ENCODE data around the gene TMEM271.
A peak's percentile ranks its signal among the peaks of the same experiment; 100 is the strongest.

TMEM271 gene

DNA sequence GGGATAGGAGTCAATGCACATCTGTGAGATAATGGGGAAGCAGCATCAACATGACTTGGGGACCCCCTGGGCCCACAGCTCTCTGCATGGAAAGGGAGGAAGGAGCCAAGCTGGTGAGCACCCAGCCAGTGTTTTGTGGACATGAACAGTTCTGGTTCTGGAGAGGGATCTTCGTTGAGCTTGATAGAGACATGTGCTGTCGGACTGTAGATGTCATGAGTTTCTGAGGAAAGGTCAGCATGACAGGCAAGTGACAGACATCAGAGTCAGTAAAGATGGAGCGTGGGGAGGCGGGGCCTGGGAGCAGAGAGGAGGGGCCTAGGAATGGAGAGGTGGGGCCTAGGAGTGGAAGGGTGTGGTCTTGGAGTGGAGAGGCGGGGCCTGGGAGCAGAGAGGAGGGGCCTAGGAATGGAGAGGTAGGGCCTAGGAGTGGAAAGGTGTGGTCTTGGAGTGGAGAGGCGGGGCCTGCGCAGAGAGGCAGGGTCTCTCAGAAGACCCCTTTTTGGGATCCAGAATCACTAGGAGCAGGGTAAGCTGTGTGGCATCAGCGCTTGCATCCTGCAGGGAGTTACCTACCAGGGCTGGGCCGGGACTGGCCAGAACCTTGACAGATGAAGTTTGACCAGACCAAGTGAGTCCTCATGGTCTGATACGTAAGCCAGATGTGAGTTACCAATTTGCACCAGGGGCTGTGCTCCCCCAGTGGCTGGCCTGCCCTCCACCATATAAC is 43.3 kb downstream of the TMEM271 start:
- H3K27ac ChIP-seq, result no peak overlapping the region
- ChIA-PET POLR2A (ENCODE audit: low non-redundant PET) (no interaction called here), CTCF (interaction anchor here (1.6 kb wide), 1 partner anchor 9 kb away, joined by 3 read pairs; no protein-coding TSS in a partner anchor)
- DNase-seq (ENCODE audit: low spot score), result peak; percentile 19
- TF ChIP-seq, protein P1, sequence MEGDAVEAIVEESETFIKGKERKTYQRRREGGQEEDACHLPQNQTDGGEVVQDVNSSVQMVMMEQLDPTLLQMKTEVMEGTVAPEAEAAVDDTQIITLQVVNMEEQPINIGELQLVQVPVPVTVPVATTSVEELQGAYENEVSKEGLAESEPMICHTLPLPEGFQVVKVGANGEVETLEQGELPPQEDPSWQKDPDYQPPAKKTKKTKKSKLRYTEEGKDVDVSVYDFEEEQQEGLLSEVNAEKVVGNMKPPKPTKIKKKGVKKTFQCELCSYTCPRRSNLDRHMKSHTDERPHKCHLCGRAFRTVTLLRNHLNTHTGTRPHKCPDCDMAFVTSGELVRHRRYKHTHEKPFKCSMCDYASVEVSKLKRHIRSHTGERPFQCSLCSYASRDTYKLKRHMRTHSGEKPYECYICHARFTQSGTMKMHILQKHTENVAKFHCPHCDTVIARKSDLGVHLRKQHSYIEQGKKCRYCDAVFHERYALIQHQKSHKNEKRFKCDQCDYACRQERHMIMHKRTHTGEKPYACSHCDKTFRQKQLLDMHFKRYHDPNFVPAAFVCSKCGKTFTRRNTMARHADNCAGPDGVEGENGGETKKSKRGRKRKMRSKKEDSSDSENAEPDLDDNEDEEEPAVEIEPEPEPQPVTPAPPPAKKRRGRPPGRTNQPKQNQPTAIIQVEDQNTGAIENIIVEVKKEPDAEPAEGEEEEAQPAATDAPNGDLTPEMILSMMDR (conservative IDR thresholded peaks at IDR 0.05; ENCODE audit: low read depth), result no peak

DNA sequence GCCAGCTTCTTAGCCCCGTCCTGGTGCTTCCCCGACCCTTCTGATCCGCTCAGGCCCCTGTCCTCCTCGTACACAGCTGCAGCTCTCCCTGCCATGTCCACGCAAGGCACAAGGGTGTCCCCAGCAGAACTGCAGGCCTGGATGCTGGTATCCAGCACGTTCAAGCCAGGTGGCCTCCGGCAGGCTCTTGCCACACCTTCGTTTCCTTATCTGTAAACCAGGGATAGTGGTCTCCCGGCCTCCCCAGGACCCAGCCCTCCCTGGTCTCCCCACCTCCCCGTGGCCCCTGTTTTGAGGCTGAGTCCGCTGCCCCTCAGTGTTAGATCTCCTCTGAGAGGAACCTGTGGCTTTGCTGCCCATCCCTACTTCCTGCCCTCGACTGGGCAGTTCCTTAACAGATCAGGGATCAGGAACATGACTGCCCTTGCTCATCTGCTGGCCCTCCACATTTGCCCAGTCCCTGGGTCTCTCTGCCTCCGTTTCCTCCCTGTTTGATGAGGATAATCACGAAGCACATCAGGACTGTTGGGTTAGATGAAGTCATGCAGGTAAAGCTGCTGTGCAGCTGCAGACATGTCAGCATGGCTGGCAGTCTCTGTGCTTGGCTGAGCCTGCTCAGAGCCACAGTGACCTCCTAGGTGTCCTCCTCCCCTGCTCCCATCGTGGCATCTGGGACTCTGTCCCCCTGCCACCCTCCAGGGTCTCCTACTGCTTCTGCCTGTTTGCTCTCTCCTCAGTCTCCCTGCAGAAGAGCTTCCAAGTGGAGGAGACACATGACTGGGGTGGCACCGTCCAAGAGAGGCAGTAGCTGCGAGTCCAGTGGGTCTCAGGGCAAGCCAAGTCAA is 44.2 kb downstream of the TMEM271 start:
- H3K27ac ChIP-seq, result no peak overlapping the region
- TF ChIP-seq, protein P1 (conservative IDR thresholded peaks at IDR 0.05; ENCODE audit: low read depth), result no peak
- no peak for DNase-seq (ENCODE audit: low spot score)
- ChIA-PET CTCF (interaction anchor here (1.6 kb wide), 1 partner anchor 8 kb away, joined by 3 read pairs; no protein-coding TSS in a partner anchor), POLR2A (ENCODE audit: low non-redundant PET) (no interaction called here)

DNA sequence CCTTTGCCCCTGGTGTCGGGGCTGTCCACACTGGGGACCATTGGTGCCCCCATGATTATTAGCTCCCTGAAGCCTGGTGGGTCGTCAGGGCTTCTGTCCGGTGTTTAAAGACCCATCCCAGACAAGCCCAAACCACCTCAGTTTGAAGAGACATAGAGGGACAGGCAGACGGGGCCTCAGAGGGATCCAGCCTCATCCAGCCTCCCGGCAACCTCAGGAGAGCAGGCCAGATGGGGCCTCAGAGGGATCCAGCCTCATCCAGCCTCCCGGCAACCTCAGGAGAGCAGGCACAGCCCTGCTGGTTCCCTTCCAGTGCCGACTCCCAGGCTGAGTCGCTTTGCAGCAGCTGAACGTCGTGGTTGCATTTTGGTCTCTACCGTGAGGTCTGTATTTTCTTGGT is 45.0 kb downstream of the TMEM271 start:
- DNase-seq (ENCODE audit: low spot score), result no peak
- no peak overlapping the region for H3K27ac ChIP-seq
- TF ChIP-seq, protein P1 (conservative IDR thresholded peaks at IDR 0.05; ENCODE audit: low read depth), result no peak
- ChIA-PET POLR2A (ENCODE audit: low non-redundant PET) (no interaction called here), CTCF (no interaction called here)

DNA sequence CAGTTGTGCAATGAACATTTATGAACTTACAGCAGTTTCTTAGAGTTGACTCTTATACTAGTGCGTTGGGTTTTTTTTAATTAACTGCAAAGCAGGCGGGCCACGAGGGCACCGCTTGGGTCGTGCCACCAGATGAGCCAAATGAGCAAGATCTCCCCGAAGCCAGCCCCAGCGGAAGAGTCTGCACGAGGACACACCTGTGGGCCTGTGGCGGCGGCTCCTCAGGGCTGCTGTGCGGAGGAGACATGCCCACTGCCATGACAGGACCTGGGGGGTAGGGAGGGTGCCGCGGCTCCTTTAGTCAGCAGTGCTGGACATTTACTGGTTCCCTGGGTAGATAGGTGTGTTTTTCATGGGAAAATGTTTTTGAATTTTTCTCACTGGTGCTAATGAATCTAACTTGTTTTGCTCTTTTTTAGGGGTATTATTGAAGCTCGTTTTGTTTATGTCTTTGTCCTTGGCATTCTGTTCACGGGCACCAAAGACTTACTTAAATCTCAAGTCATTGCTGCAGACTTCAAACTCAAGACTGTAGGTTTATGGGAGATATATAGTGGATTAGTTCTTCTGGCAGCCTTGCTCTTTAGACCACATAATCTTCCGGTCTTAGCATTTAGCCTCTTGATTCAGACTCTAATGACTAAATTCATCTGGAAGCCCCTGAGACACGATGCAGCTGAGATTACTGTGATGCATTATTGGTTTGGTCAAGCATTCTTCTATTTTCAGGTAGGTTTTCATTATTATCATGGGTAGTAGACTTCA is 45.9 kb downstream of the TMEM271 start:
- no peak overlapping the region for H3K27ac ChIP-seq
- ChIA-PET POLR2A (ENCODE audit: low non-redundant PET) (no interaction called here), CTCF (no interaction called here)
- TF ChIP-seq, protein P1 (conservative IDR thresholded peaks at IDR 0.05; ENCODE audit: low read depth), result no peak
- no peak for DNase-seq (ENCODE audit: low spot score)

DNA sequence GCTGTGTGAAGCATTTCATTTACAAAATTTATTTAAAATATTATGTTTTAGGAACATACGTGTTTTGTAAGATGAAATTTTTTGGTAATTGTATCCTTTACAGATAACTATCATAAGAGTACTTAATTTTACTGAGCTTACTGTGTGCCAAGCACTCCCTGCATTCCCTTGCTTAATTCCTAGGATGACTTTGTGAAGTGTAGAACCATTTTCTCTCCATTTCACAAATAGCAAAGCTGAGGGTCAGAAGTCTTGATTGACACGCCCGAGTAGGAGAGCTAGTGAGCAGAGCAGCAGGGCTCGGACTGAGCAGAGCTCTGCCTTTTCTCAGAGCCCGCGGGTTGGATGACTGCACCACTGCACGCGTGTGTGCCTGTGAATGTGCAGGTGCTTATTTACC is 46.5 kb downstream of the TMEM271 start:
- no peak overlapping the region for H3K27ac ChIP-seq
- CTCF ChIA-PET, result no interaction called here
- POLR2A ChIA-PET (ENCODE audit: low non-redundant PET), result no interaction called here
- TF ChIP-seq, protein P1 (conservative IDR thresholded peaks at IDR 0.05; ENCODE audit: low read depth), result no peak
- DNase-seq (ENCODE audit: low spot score), result no peak

DNA sequence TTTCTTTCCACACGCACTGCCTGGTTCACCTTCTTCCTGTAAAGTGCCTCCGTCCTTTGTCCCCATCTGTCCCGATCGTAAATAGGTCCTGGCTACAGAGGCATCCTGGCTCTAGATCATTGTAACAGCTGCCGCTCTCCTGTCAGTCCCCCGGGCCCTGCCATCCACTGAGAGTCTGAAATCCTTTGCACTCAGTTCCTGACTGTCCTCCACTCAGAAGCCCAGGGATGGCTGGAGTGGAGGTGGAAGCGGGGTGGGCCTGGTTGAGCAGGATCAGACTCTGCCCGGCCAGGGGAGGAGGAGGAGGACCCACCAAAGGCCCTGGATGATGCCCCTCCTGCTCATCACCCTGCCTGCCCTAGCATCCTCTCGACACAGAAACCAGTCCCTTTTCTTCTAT is 47.3 kb downstream of the TMEM271 start:
- TF ChIP-seq, protein P1 (conservative IDR thresholded peaks at IDR 0.05; ENCODE audit: low read depth), result no peak
- ChIA-PET POLR2A (ENCODE audit: low non-redundant PET) (no interaction called here), CTCF (no interaction called here)
- no peak overlapping the region; the same call in 1 of the 2 replicates for H3K27ac ChIP-seq
- no peak for DNase-seq (ENCODE audit: low spot score)

Data from RWPE1 (cell line).